NOMO-1 (cell line): Measurements from ENCODE around the gene SLC6A15.

Source experiments
- DNase-seq, 2 experiments: peaks; one replicate each; lab custom pipeline; 2025; ENCODE audit not compliant: unreplicated experiment in 2 of 2; lab: John Stamatoyannopoulos, UW

Gene SLC6A15

GRCh38 chr12:84912198-84913128, at the start of gene SLC6A15:
Gene SLC6A15, minus strand, starts transcription at chr12:84912799. Its CDS starts 20,679 bp downstream, at chr12:84892120.
- DNase-seq = no peak

GRCh38 chr12:84960918-84961317, 48.3 kb upstream of the SLC6A15 start:
- no peak for DNase-seq

- DNase-seq = no peak
Measured at GRCh38 chr12:84955298-84955697, 42.7 kb upstream of the SLC6A15 start.

- DNase-seq = no peak
Measured at GRCh38 chr12:84954415-84954814, 41.8 kb upstream of the SLC6A15 start.

GRCh38 chr12:84950971-84951546, 38.5 kb upstream of the SLC6A15 start:
- DNase-seq = no peak

GRCh38 chr12:84946753-84947152, 34.2 kb upstream of the SLC6A15 start:
- DNase-seq = no peak

GRCh38 chr12:84937415-84937814, 24.8 kb upstream of the SLC6A15 start:
- DNase-seq = no peak

GRCh38 chr12:84929501-84929900, 16.9 kb upstream of the SLC6A15 start:
- no peak for DNase-seq

- DNase-seq = no peak
Measured at GRCh38 chr12:84924981-84925380, 12.4 kb upstream of the SLC6A15 start.

- DNase-seq = no peak
Measured at GRCh38 chr12:84922693-84923092, 10.1 kb upstream of the SLC6A15 start.

GRCh38 chr12:84920331-84920730, 7.7 kb upstream of the SLC6A15 start:
- no peak for DNase-seq

- DNase-seq = no peak
Measured at GRCh38 chr12:84919271-84919670, 6.7 kb upstream of the SLC6A15 start.

- no peak for DNase-seq
Measured at GRCh38 chr12:84913129-84913515, 523 bp upstream of the SLC6A15 start.

- no peak for DNase-seq
Measured at GRCh38 chr12:84911271-84912197, 1.1 kb downstream of the SLC6A15 start.

- no peak for DNase-seq
Measured at GRCh38 chr12:84910549-84911241, 1.9 kb downstream of the SLC6A15 start.

- DNase-seq = no peak
Measured at GRCh38 chr12:84904051-84904450, 8.5 kb downstream of the SLC6A15 start.

- DNase-seq = no peak
Measured at GRCh38 chr12:84891106-84891838, 21.3 kb downstream of the SLC6A15 start.

- DNase-seq = no peak
Measured at GRCh38 chr12:84889818-84890217, 22.8 kb downstream of the SLC6A15 start.

GRCh38 chr12:84888861-84889260, 23.7 kb downstream of the SLC6A15 start:
- DNase-seq = no peak

- no peak for DNase-seq
Measured at GRCh38 chr12:84877340-84877739, 35.3 kb downstream of the SLC6A15 start.
